Measurements from ENCODE around the gene DUT. TPM values are rescaled to one million over a fixed set of nuclear protein-coding genes. Genes with fewer than 3 reads are reported as not detected.

The DUT gene
- 44.5 and 66.7 TPM in 2 replicates for total RNA-seq

GRCh38 chr15:48330855-48331795 is at the start of gene DUT:
TSS of gene DUT (plus strand) at chr15:48331429. CDS start at chr15:48331516, 87 bp downstream.

Other genes with a start within 250 kb of the DUT start
- gene SLC24A5, start 210.4 kb upstream of the DUT start, total RNA-seq: not detected in 2 replicates
- gene MYEF2, start 153.1 kb upstream of the DUT start, total RNA-seq: 5.4 and 5.6 TPM in 2 replicates
- not detected in 2 replicates for gene CTXN2, start 139.8 kb upstream of the DUT start, total RNA-seq
- gene SLC12A1, start 125.1 kb upstream of the DUT start, total RNA-seq: under 0.01 TPM in 1 of 2 replicates, not detected in the other